ENCODE results near the gene ARID3B.
"Not testable (repeated sequence)": the region's sequence is repeated elsewhere in the genome, so short reads cannot be mapped to it uniquely, and the experiment has no call there.

The ARID3B gene

GRCh38 chr15:74540761-74541493 lies at the start of gene ARID3B:
Gene ARID3B, plus strand, starts transcription at chr15:74541220. Its CDS starts 2,717 bp downstream, at chr15:74543937.
- DNase-seq = peak; percentile 93

- no peak for DNase-seq
Measured at GRCh38 chr15:74496648-74497047, 44.4 kb upstream of the ARID3B start.

- peak; percentile 31 for DNase-seq
Measured at GRCh38 chr15:74497584-74497983, 43.4 kb upstream of the ARID3B start.

GRCh38 chr15:74499366-74499765 lies 41.7 kb upstream of the ARID3B start:
- no peak for DNase-seq

- no peak for DNase-seq
Measured at GRCh38 chr15:74500401-74500800, 40.6 kb upstream of the ARID3B start.

- no peak for DNase-seq
Measured at GRCh38 chr15:74502301-74502700, 38.7 kb upstream of the ARID3B start.

- DNase-seq = no peak
Measured at GRCh38 chr15:74504418-74504817, 36.6 kb upstream of the ARID3B start.

GRCh38 chr15:74504836-74505235 lies 36.2 kb upstream of the ARID3B start:
- no peak for DNase-seq

GRCh38 chr15:74505837-74506514 lies 35.0 kb upstream of the ARID3B start:
- no peak for DNase-seq

GRCh38 chr15:74506515-74506840 lies 34.5 kb upstream of the ARID3B start:
- no peak for DNase-seq

GRCh38 chr15:74511583-74511982 lies 29.4 kb upstream of the ARID3B start:
- DNase-seq = no peak

- not testable (repeated sequence) for DNase-seq
Measured at GRCh38 chr15:74514059-74514458, 27.0 kb upstream of the ARID3B start.

- no peak for DNase-seq
Measured at GRCh38 chr15:74517096-74517495, 23.9 kb upstream of the ARID3B start.

GRCh38 chr15:74519311-74519710 lies 21.7 kb upstream of the ARID3B start:
- DNase-seq = no peak

GRCh38 chr15:74520407-74520806 lies 20.6 kb upstream of the ARID3B start:
- DNase-seq = no peak

GRCh38 chr15:74523982-74524381 lies 17.0 kb upstream of the ARID3B start:
- DNase-seq = no peak

- DNase-seq = no peak
Measured at GRCh38 chr15:74525309-74525708, 15.7 kb upstream of the ARID3B start.

- DNase-seq = peak; percentile 15
Measured at GRCh38 chr15:74525945-74526344, 15.1 kb upstream of the ARID3B start.

- no peak for DNase-seq
Measured at GRCh38 chr15:74528876-74529275, 12.1 kb upstream of the ARID3B start.

- no peak for DNase-seq
Measured at GRCh38 chr15:74529921-74530320, 11.1 kb upstream of the ARID3B start.

GRCh38 chr15:74530771-74531143 lies 10.3 kb upstream of the ARID3B start:
- no peak for DNase-seq

GRCh38 chr15:74531144-74531811 lies 9.7 kb upstream of the ARID3B start:
- DNase-seq = peak; percentile 75

- DNase-seq = no peak
Measured at GRCh38 chr15:74535388-74536084, 5.5 kb upstream of the ARID3B start.

GRCh38 chr15:74537736-74538135 lies 3.3 kb upstream of the ARID3B start:
- no peak for DNase-seq
